WI38 (cell line): ENCODE measurements around the gene TMEM44.

Source experiments
- H3K4me3 ChIP-seq: 2 replicates; pipeline ENCODE4 v1.5.1; 2011; ENCODE audit warnings: low read depth, mild to moderate bottlenecking, control low read depth, low read length
- CTCF ChIP-seq: IDR thresholded peaks from 2 replicates; pipeline ENCODE4 v1.5.1; 2012; ENCODE audit warnings: low read depth, mild to moderate bottlenecking, control low read depth, low read length

The TMEM44 gene

GRCh38 chr3:194539498-194539897, 93.7 kb downstream of the TMEM44 start:
- H3K4me3 ChIP-seq = no peak overlapping the region
- no peak for TF ChIP-seq CTCF

DNA sequence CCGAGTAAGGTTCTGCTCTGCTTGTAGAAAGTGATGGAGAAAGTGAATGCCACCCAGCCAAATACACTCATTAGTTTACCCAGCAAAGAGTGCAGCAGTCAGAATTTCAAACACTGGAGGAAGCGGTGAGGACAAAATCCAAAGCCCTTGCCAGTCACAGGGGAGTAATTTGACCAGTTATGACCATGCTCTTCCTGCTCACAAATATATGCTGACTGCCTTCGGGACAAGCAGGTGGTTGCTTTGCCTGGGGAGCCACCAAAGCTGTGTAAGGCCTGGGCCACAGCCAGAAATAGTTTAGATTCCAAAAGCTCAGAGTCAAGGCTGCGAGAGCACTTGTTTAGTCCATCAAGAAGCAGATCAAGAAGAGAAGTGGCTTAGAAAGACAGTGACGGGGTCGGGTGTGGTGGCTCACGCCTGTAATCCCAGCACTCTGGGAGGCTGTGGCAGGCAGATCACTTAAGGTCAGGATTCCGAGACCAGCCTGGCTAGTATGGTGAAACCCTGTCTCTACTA, 95.4 kb downstream of the TMEM44 start:
- TF ChIP-seq CTCF = no peak
- no peak overlapping the region for H3K4me3 ChIP-seq
